Trophoblast cell (in vitro differentiated cells and primary cell): ENCODE measurements around the gene ARHGAP6.

Experiments
- DNase-seq, 2 donors: peaks; one replicate each; pipeline ENCODE4 v3.0.0-alpha.2; 2016
- H2AFZ ChIP-seq: 2 replicates; pipeline ENCODE4 v1.6.1; 2013; ENCODE audit warnings: low read length, moderate library complexity, mild to moderate bottlenecking; ENCODE audit not compliant: insufficient read depth, poor library complexity
- H2AK5ac ChIP-seq: 2 replicates; pipeline ENCODE4 v1.6.1; 2013; ENCODE audit warnings: mild to moderate bottlenecking, low read length
- H2BK120ac ChIP-seq: 2 replicates; pipeline ENCODE4 v1.6.1; 2013; ENCODE audit warnings: low read length, mild to moderate bottlenecking, moderate library complexity; ENCODE audit not compliant: insufficient read depth, poor library complexity
- H2BK12ac ChIP-seq: 2 replicates; pipeline ENCODE4 v1.6.1; 2013; ENCODE audit warnings: mild to moderate bottlenecking, low read length, moderate library complexity
- H2BK5ac ChIP-seq: 2 replicates; pipeline ENCODE4 v1.6.1; 2013; ENCODE audit warnings: low read length, low read depth, moderate library complexity, mild to moderate bottlenecking; ENCODE audit not compliant: poor library complexity
- H3K14ac ChIP-seq: 2 replicates; pipeline ENCODE4 v1.6.1; 2013; ENCODE audit warnings: mild to moderate bottlenecking, low read length
- H3K18ac ChIP-seq: 2 replicates; pipeline ENCODE4 v1.6.1; 2013; ENCODE audit warnings: mild to moderate bottlenecking, low read length
- H3K23ac ChIP-seq: 2 replicates; pipeline ENCODE4 v1.6.1; 2013; ENCODE audit warnings: low read length
- H3K27ac ChIP-seq: 2 replicates; pipeline ENCODE4 v1.5.1; 2013; ENCODE audit warnings: low read depth, mild to moderate bottlenecking, inconsistent platforms, low read length, moderate library complexity
- H3K27me3 ChIP-seq: 2 replicates; pipeline ENCODE4 v1.6.1; 2013; ENCODE audit warnings: inconsistent platforms, mild to moderate bottlenecking, low read length, moderate library complexity; ENCODE audit not compliant: insufficient read depth
- H3K36me3 ChIP-seq, 2 experiments: 1 replicate in 1 of 2; 2 replicates in 1 of 2; pipeline ENCODE4 v1.6.1; 2013; ENCODE audit warnings: low read length in 2 of 2, mild to moderate bottlenecking in 2 of 2, moderate library complexity in 1 of 2; ENCODE audit not compliant: insufficient read depth in 2 of 2, control insufficient read depth in 1 of 2
- H3K4ac ChIP-seq: 2 replicates; pipeline ENCODE4 v1.6.1; 2013; ENCODE audit warnings: low read depth, mild to moderate bottlenecking, low read length, moderate library complexity
- H3K4me1 ChIP-seq, 2 experiments: 1 replicate in 1 of 2; 2 replicates in 1 of 2; pipeline ENCODE4 v1.6.1; 2013; ENCODE audit warnings: low read length in 2 of 2, mild to moderate bottlenecking in 2 of 2, moderate library complexity in 1 of 2; ENCODE audit not compliant: insufficient read depth in 2 of 2, control insufficient read depth in 1 of 2
- H3K4me2 ChIP-seq: 2 replicates; pipeline ENCODE4 v1.6.1; 2013; ENCODE audit warnings: inconsistent platforms, mild to moderate bottlenecking, low read length, moderate library complexity
- H3K4me3 ChIP-seq: 2 replicates; pipeline ENCODE4 v1.5.1; 2013; ENCODE audit warnings: mild to moderate bottlenecking, low read depth, low read length, inconsistent platforms
- H3K79me1 ChIP-seq: one replicate; pipeline ENCODE4 v1.6.1; 2013; ENCODE audit warnings: low read length
- H3K79me2 ChIP-seq: 2 replicates; pipeline ENCODE4 v1.6.1; 2013; ENCODE audit warnings: low read length, mild to moderate bottlenecking; ENCODE audit not compliant: control insufficient read depth, insufficient read depth, poor library complexity
- H3K9ac ChIP-seq: 2 replicates; pipeline ENCODE4 v1.6.1; 2013; ENCODE audit warnings: mild to moderate bottlenecking, low read length
- H3K9me3 ChIP-seq: 2 replicates; pipeline ENCODE4 v1.6.1; 2013; ENCODE audit warnings: low read depth, mild to moderate bottlenecking, control low read depth, inconsistent platforms, low read length; ENCODE audit not compliant: insufficient read depth
- H4K12ac ChIP-seq: 2 replicates; pipeline ENCODE4 v1.6.1; 2013; ENCODE audit warnings: low read depth, mild to moderate bottlenecking, low read length, moderate library complexity
- H4K8ac ChIP-seq: 2 replicates; pipeline ENCODE4 v1.6.1; 2013; ENCODE audit warnings: low read depth, mild to moderate bottlenecking, low read length, moderate library complexity
- H4K91ac ChIP-seq: one replicate; pipeline ENCODE4 v1.6.1; 2013; ENCODE audit warnings: low read depth, mild to moderate bottlenecking, low read length, moderate library complexity
- WGBS: extraction: QIAGEN DNeasy Blood & Tissue Kit; methylation state at CpG from one replicate; pipeline ENCODE4 v1.1.7; 2013; ENCODE audit warnings: missing lambda C conversion rate; ENCODE audit not compliant: insufficient read length, insufficient coverage; ENCODE audit errors: extremely low coverage; 5-methylcytosine and 5-hydroxymethylcytosine counted together

Gene ARHGAP6

GRCh38 chrX:11460347-11460746, 205.4 kb downstream of the ARHGAP6 start:
- WGBS: no CpG with 5 or more reads among the region's 2 CpGs
- Histone ChIP-seq H4K8ac (no peak overlapping the region), H3K9ac (no peak overlapping the region), H3K79me2 (no peaks in the 10 kb centered on the region), H3K4me1 (no peaks in the 10 kb centered on the region), H3K14ac (no peak overlapping the region), H3K27ac (no peak overlapping the region), H4K12ac (no peak overlapping the region), H3K9me3 (no peaks in the 10 kb centered on the region), H3K18ac (no peak overlapping the region), H3K4me2 (no peak overlapping the region), H3K27me3 (no peaks in the 10 kb centered on the region), H2AK5ac (no peak overlapping the region), H3K79me1 (no peaks in the 10 kb centered on the region), H3K4me3 (no peak overlapping the region), H2AFZ (no peak overlapping the region), H3K36me3 (no peaks in the 10 kb centered on the region), H2BK12ac (no peak overlapping the region), H2BK5ac (no peak overlapping the region), H2BK120ac (no peak overlapping the region), H3K4ac (no peak overlapping the region), H4K91ac (no peak overlapping the region), H3K23ac (no peak overlapping the region)
- no peak for DNase-seq

GRCh38 chrX:11458170-11458569, 207.6 kb downstream of the ARHGAP6 start:
- Histone ChIP-seq H3K4me1 (no peaks in the 10 kb centered on the region), H3K4me3 (no peak overlapping the region), H4K91ac (no peak overlapping the region), H2BK12ac (no peak overlapping the region), H4K8ac (no peak overlapping the region), H3K18ac (no peak overlapping the region), H3K79me1 (no peaks in the 10 kb centered on the region), H3K4me2 (no peak overlapping the region), H2AFZ (no peak overlapping the region), H3K36me3 (no peaks in the 10 kb centered on the region), H2BK5ac (no peak overlapping the region), H3K27me3 (no peaks in the 10 kb centered on the region), H3K4ac (no peak overlapping the region), H2BK120ac (no peak overlapping the region), H3K23ac (no peak overlapping the region), H2AK5ac (no peak overlapping the region), H3K9me3 (no peaks in the 10 kb centered on the region), H3K9ac (no peak overlapping the region), H3K79me2 (no peaks in the 10 kb centered on the region), H4K12ac (no peak overlapping the region), H3K14ac (no peak overlapping the region), H3K27ac (no peak overlapping the region)
- peak in 1 of 2 donors; percentile 22 for DNase-seq
- WGBS: no CpG with 5 or more reads among the region's 3 CpGs

GRCh38 chrX:11451151-11451550, 214.6 kb downstream of the ARHGAP6 start:
- Histone ChIP-seq H2AK5ac (no peak overlapping the region), H3K4me2 (no peak overlapping the region), H3K4ac (no peak overlapping the region), H3K4me1 (no peaks in the 10 kb centered on the region), H3K79me2 (no peaks in the 10 kb centered on the region), H3K9ac (no peak overlapping the region), H4K8ac (no peak overlapping the region), H3K27me3 (no peaks in the 10 kb centered on the region), H2BK12ac (no peak overlapping the region), H3K23ac (no peak overlapping the region), H2BK5ac (no peak overlapping the region), H4K91ac (no peak overlapping the region), H3K14ac (no peak overlapping the region), H3K9me3 (no peaks in the 10 kb centered on the region), H3K79me1 (no peaks in the 10 kb centered on the region), H2AFZ (no peak overlapping the region), H4K12ac (no peak overlapping the region), H3K4me3 (no peak overlapping the region), H2BK120ac (no peak overlapping the region), H3K18ac (no peak overlapping the region), H3K27ac (no peak overlapping the region), H3K36me3 (no peaks in the 10 kb centered on the region)
- WGBS: no CpG with 5 or more reads among the region's 5 CpGs
- no peak for DNase-seq

- Histone ChIP-seq H4K12ac (no peak overlapping the region), H3K9me3 (no peaks in the 10 kb centered on the region), H3K14ac (no peak overlapping the region), H3K4ac (no peak overlapping the region), H3K27me3 (no peaks in the 10 kb centered on the region), H3K27ac (no peak overlapping the region), H2BK12ac (no peak overlapping the region), H3K9ac (no peak overlapping the region), H3K4me2 (no peak overlapping the region), H2BK120ac (no peak overlapping the region), H3K79me1 (no peaks in the 10 kb centered on the region), H4K91ac (no peak overlapping the region), H3K79me2 (no peaks in the 10 kb centered on the region), H3K23ac (no peak overlapping the region), H2BK5ac (no peak overlapping the region), H3K36me3 (no peaks in the 10 kb centered on the region), H4K8ac (no peak overlapping the region), H3K4me1 (no peaks in the 10 kb centered on the region), H3K4me3 (no peak overlapping the region), H3K18ac (no peak overlapping the region), H2AFZ (no peak overlapping the region), H2AK5ac (no peak overlapping the region)
- DNase-seq: peak; percentile 58 to 72
- WGBS: no CpG with 5 or more reads among the region's 8 CpGs
Measured at GRCh38 chrX:11450354-11450753, 215.4 kb downstream of the ARHGAP6 start.
